ENCODE data around the gene RPN2.

- TF ChIP-seq NFRKB (IDR thresholded peaks at IDR 0.05) (no peak), ELF4 (IDR thresholded peaks at IDR 0.05) (no peak), ARNT (IDR thresholded peaks at IDR 0.05) (no peak), BHLHE40 (IDR thresholded peaks at IDR 0.05; ENCODE audit: borderline replicate concordance) (no peak), FOXA1 (IDR thresholded peaks at IDR 0.05) (no peak), FOXM1 (IDR thresholded peaks at IDR 0.05; ENCODE audit: borderline replicate concordance) (no peak), TARDBP (IDR thresholded peaks at IDR 0.05) (no peak), SUZ12 (IDR thresholded peaks at IDR 0.05) (no peak), PKNOX1 (IDR thresholded peaks at IDR 0.05) (no peak), FOXK2 (IDR thresholded peaks at IDR 0.05) (no peak), L3MBTL2 (conservative IDR thresholded peaks at IDR 0.05) (no peak), SP1 (IDR thresholded peaks at IDR 0.05) (no peak), ZNF384 (IDR thresholded peaks at IDR 0.05) (no peak)
Observed at GRCh38 chr20:37273988-37274387, 94.9 kb downstream of the RPN2 start.

All from HEK293T (cell line).